WTC11 (cell line): ENCODE results near the gene SUMF1. TPM values are rescaled to one million over a fixed set of nuclear protein-coding genes. Genes with fewer than 3 reads are reported as not detected.

Source experiments
- ATAC-seq: fragments of 200-7000 bp; cut with Tn5 transposase; 2 replicates; pipeline ENCODE4 v1.10.0; 2021; ENCODE audit warnings: mild to moderate bottlenecking, moderate library complexity
- CTCF ChIA-PET: fragments of 300-600 bp; sonication (Branson Sonifier 250); formaldehyde crosslinking; loops from one replicate; lab custom pipeline; 2021; ENCODE audit warnings: antibody characterized with exemption; lab: Charles Lee
- POLR2A ChIA-PET: fragments of 350-600 bp; sonication (Branson Sonifier 250); formaldehyde crosslinking; loops from one replicate; lab custom pipeline; 2021; ENCODE audit warnings: antibody characterized with exemption; lab: Charles Lee
- DNase-seq: peaks from one replicate; pipeline ENCODE4 v3.0.0; 2021; ENCODE audit warnings: low spot score
- H3K27ac Mint-ChIP-seq: 2 replicates; pipeline ENCODE4 v1.8.0; 2021; ENCODE audit warnings: mixed read lengths
- H3K27me3 Mint-ChIP-seq: 2 replicates; pipeline ENCODE4 v1.8.0; 2021; ENCODE audit warnings: low read depth, mild to moderate bottlenecking, moderate library complexity, mixed read lengths
- H3K36me3 Mint-ChIP-seq: 2 replicates; pipeline ENCODE4 v1.8.0; 2021; ENCODE audit warnings: mixed read lengths
- H3K4me1 Mint-ChIP-seq: 2 replicates; pipeline ENCODE4 v1.8.0; 2022; ENCODE audit warnings: mixed read lengths
- H3K4me3 Mint-ChIP-seq: 2 replicates; pipeline ENCODE4 v1.8.0; 2021; ENCODE audit warnings: mild to moderate bottlenecking, moderate library complexity, mixed read lengths
- H3K9me3 Mint-ChIP-seq: 2 replicates; pipeline ENCODE4 v1.8.0; 2021; ENCODE audit warnings: mixed read lengths
- ARID4B ChIP-seq: sonication (generic); formaldehyde crosslinking; IDR thresholded peaks from 2 replicates; pipeline ENCODE4 v1.8.0; 2023; ENCODE audit warnings: missing genetic modification reagents, mild to moderate bottlenecking, borderline replicate concordance
- ATF3 ChIP-seq: sonication (generic); formaldehyde crosslinking; conservative IDR thresholded peaks from 2 replicates; pipeline ENCODE4 v1.8.1; 2022; ENCODE audit warnings: mild to moderate bottlenecking, missing genetic modification reagents
- ATF6 ChIP-seq: sonication (generic); formaldehyde crosslinking; IDR thresholded peaks from 2 replicates; pipeline ENCODE4 v1.8.1; 2023; ENCODE audit warnings: mild to moderate bottlenecking, missing genetic modification reagents
- CDX4 ChIP-seq: fragments of 250-450 bp; sonication (Bioruptor Pico); IDR thresholded peaks from 2 replicates; pipeline ENCODE4 v1.9.0; 2021; ENCODE audit warnings: moderate library complexity, mild to moderate bottlenecking, inconsistent platforms, borderline replicate concordance
- E2F5 ChIP-seq: sonication (generic); formaldehyde crosslinking; IDR thresholded peaks from 2 replicates; pipeline ENCODE4 v1.8.1; 2022; ENCODE audit warnings: mild to moderate bottlenecking, moderate library complexity, missing genetic modification reagents
- ELF4 ChIP-seq: sonication (generic); formaldehyde crosslinking; IDR thresholded peaks from 2 replicates; pipeline ENCODE4 v1.8.1; 2022; ENCODE audit warnings: low read depth, mild to moderate bottlenecking, moderate library complexity, missing genetic modification reagents
- FOXK1 ChIP-seq: sonication (generic); formaldehyde crosslinking; IDR thresholded peaks from 2 replicates; pipeline ENCODE4 v1.8.0; 2022; ENCODE audit warnings: mild to moderate bottlenecking, moderate library complexity, missing genetic modification reagents
- FOXP4 ChIP-seq: sonication (generic); formaldehyde crosslinking; IDR thresholded peaks from 2 replicates; pipeline ENCODE4 v1.8.0; 2022; ENCODE audit warnings: mild to moderate bottlenecking, missing genetic modification reagents
- GABPB1 ChIP-seq: sonication (generic); formaldehyde crosslinking; IDR thresholded peaks from 2 replicates; pipeline ENCODE4 v1.8.1; 2023; ENCODE audit warnings: mild to moderate bottlenecking, missing genetic modification reagents
- GRHL2 ChIP-seq: fragments of 250-450 bp; sonication (Bioruptor Pico); IDR thresholded peaks from 2 replicates; pipeline ENCODE4 v1.8.0; 2022; ENCODE audit warnings: mild to moderate bottlenecking, moderate library complexity; ENCODE audit not compliant: insufficient replicate concordance, severe bottlenecking
- HMGA2 ChIP-seq: fragments of 250-450 bp; sonication (Bioruptor Pico); IDR thresholded peaks from 2 replicates; pipeline ENCODE4 v1.4.0; 2021; ENCODE audit warnings: mild to moderate bottlenecking, moderate library complexity
- IRF2 ChIP-seq: sonication (generic); formaldehyde crosslinking; IDR thresholded peaks from 2 replicates; pipeline ENCODE4 v1.8.0; 2022; ENCODE audit warnings: low read depth, missing genetic modification reagents, borderline replicate concordance
- JAZF1 ChIP-seq: fragments of 250-450 bp; sonication (Bioruptor Pico); IDR thresholded peaks from 2 replicates; pipeline ENCODE4 v1.9.0; 2021; ENCODE audit warnings: moderate library complexity, mild to moderate bottlenecking, inconsistent platforms
- NR1H2 ChIP-seq: sonication (generic); formaldehyde crosslinking; IDR thresholded peaks from 2 replicates; pipeline ENCODE4 v1.9.0; 2021; ENCODE audit warnings: mild to moderate bottlenecking, moderate library complexity, missing genetic modification reagents
- OVOL2 ChIP-seq: fragments of 250-450 bp; sonication (Bioruptor Pico); IDR thresholded peaks from 2 replicates; pipeline ENCODE4 v1.9.0; 2021; ENCODE audit warnings: mild to moderate bottlenecking, borderline replicate concordance
- USF1 ChIP-seq: sonication (generic); formaldehyde crosslinking; IDR thresholded peaks from 2 replicates; pipeline ENCODE4 v1.8.0; 2022; ENCODE audit warnings: mild to moderate bottlenecking, missing genetic modification reagents
- ZMAT4 ChIP-seq: fragments of 250-450 bp; sonication (Bioruptor Pico); IDR thresholded peaks from 2 replicates; pipeline ENCODE4 v1.9.0; 2021; ENCODE audit warnings: mild to moderate bottlenecking
- ZNF232 ChIP-seq: sonication (generic); formaldehyde crosslinking; IDR thresholded peaks from 2 replicates; pipeline ENCODE4 v1.8.0; 2022; ENCODE audit warnings: mild to moderate bottlenecking, missing genetic modification reagents
- ZNF396 ChIP-seq: fragments of 250-450 bp; sonication (Bioruptor Pico); IDR thresholded peaks from 2 replicates; pipeline ENCODE4 v1.8.0; 2021; ENCODE audit warnings: mild to moderate bottlenecking, moderate library complexity, borderline replicate concordance
- ZNF423 ChIP-seq: fragments of 250-450 bp; sonication (Bioruptor Pico); IDR thresholded peaks from 2 replicates; pipeline ENCODE4 v2.1.2; 2022; ENCODE audit warnings: mild to moderate bottlenecking, moderate library complexity
- total RNA-seq: library from RNA; stranded (reverse); gene quantifications from 3 replicates; pipeline ENCODE4 v1.2.3, GENCODE V29; 2021

Gene SUMF1
- total RNA-seq, 1 experiment from 2014 or later = 10.4 TPM

GRCh38 chr3:4413467-4413866 lies 53.6 kb downstream of the SUMF1 start:
- ATAC-seq = no peak
- Mint-ChIP-seq H3K36me3 (peaks cover 3% of the 10 kb centered on the region; the same call in 1 of the 2 replicates), H3K9me3 (no peaks in the 10 kb centered on the region), H3K4me1 (no peaks in the 10 kb centered on the region), H3K27ac (no peak overlapping the region), H3K27me3 (no peaks in the 10 kb centered on the region), H3K4me3 (no peak overlapping the region)
- DNase-seq = no peak
- ChIA-PET POLR2A (no interaction called here), CTCF (no interaction called here)
- no peak for TF ChIP-seq HMGA2 (CRISPR knock-in tag)
- no peak for TF ChIP-seq OVOL2 (CRISPR knock-in tag)
- TF ChIP-seq ATF6 (CRISPR knock-in tag) = no peak
- no peak for TF ChIP-seq GABPB1 (CRISPR knock-in tag)
- TF ChIP-seq E2F5 (CRISPR knock-in tag) = no peak
- TF ChIP-seq USF1 (CRISPR knock-in tag) = no peak
- TF ChIP-seq GRHL2 (CRISPR knock-in tag) = no peak
- TF ChIP-seq CDX4 = no peak
- TF ChIP-seq ZMAT4 (CRISPR knock-in tag) = no peak
- no peak for TF ChIP-seq FOXP4 (CRISPR knock-in tag)
- TF ChIP-seq IRF2 = no peak
- TF ChIP-seq JAZF1 (CRISPR knock-in tag) = no peak
- no peak for TF ChIP-seq ARID4B (CRISPR knock-in tag)
- TF ChIP-seq NR1H2 = no peak

GRCh38 chr3:4411833-4412232 lies 55.2 kb downstream of the SUMF1 start:
- CTCF ChIA-PET = no interaction called here
- ATAC-seq (no peak), DNase-seq (no peak)
- no peak overlapping the region for H3K27ac Mint-ChIP-seq
- no peaks in the 10 kb centered on the region for H3K27me3 Mint-ChIP-seq
- H3K4me3 Mint-ChIP-seq = no peak overlapping the region
- no peaks in the 10 kb centered on the region for H3K4me1 Mint-ChIP-seq
- POLR2A ChIA-PET = no interaction called here
- H3K9me3 Mint-ChIP-seq = no peaks in the 10 kb centered on the region
- H3K36me3 Mint-ChIP-seq = peaks cover 3% of the 10 kb centered on the region; the same call in 1 of the 2 replicates
- no peak for TF ChIP-seq CDX4
- TF ChIP-seq ELF4 = no peak
- TF ChIP-seq ATF3 (CRISPR knock-in tag) = no peak
- TF ChIP-seq ZNF396 (CRISPR knock-in tag) = no peak
- no peak for TF ChIP-seq ZMAT4 (CRISPR knock-in tag)
- no peak for TF ChIP-seq ZNF232 (CRISPR knock-in tag)
- no peak for TF ChIP-seq NR1H2
- no peak for TF ChIP-seq FOXK1 (CRISPR knock-in tag)
- no peak for TF ChIP-seq ZNF423 (CRISPR knock-in tag)
